ENCODE data around the gene FGF14. TPM values are rescaled to one million over a fixed set of nuclear protein-coding genes. Genes with fewer than 3 reads are reported as not detected.
A peak's percentile ranks its signal among the peaks of the same experiment; 100 is the strongest.

The FGF14 gene
- polyA plus RNA-seq, 4 donors, result 1.0 to 1.6 (median 1.1) TPM

- no peak for DNase-seq (ENCODE audit: low read depth in 4 of 4, low spot score in 2 of 4)
Observed at GRCh38 chr13:101755228-101755887, 646.5 kb downstream of the FGF14 start.

- no peak for DNase-seq (ENCODE audit: low read depth in 4 of 4, low spot score in 2 of 4)
Observed at GRCh38 chr13:101752432-101752831, 649.4 kb downstream of the FGF14 start.

DNA sequence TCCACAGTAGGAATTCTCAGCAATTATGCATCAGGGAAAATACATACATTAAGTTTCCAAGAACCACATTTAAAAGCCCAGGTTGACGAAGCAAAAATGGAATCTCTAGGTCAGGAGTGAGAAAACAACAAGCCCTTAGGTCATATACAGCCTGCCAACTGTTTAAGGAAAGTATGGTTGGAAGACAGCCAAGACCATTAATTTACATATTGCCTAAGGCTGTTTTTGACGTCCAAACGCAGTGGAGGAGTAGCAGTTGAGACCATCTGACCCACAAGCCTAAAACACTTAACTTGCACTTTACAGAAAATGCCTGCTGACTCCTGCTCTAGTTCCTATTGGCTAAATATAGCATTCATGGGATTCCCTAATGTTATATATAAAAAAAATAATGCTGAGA, 650.4 kb downstream of the FGF14 start:
- DNase-seq (ENCODE audit: low read depth in 4 of 4, low spot score in 2 of 4), result peak; percentile 15 to 55 (median 32)

DNA sequence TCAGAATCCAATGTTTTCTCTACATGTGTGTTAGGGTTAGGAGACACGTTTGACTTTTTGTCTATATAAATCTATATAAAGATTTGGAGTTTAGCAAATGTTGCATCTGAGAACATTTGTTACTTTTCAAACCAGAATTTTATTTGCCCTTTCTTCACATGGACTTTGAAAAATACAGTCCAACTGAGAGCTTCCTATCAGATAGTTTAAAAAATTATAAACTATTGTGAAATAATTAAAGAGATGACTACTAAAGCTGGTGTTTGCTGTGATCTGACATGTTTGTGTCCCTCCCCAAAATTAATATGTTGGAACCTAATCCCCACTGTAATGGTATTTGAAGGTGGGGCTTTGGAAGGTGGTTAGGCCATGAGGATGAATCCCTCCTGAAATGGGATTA, 652.3 kb downstream of the FGF14 start:
- no peak for DNase-seq (ENCODE audit: low read depth in 4 of 4, low spot score in 2 of 4)

- DNase-seq (ENCODE audit: low read depth in 4 of 4, low spot score in 2 of 4), result no peak
Observed at GRCh38 chr13:101747039-101747438, 654.8 kb downstream of the FGF14 start.

- DNase-seq (ENCODE audit: low read depth in 4 of 4, low spot score in 2 of 4), result no peak
Observed at GRCh38 chr13:101746513-101746912, 655.3 kb downstream of the FGF14 start.

GRCh38 chr13:101739382-101740178, 662.3 kb downstream of the FGF14 start:
- no peak for DNase-seq (ENCODE audit: low read depth in 4 of 4, low spot score in 2 of 4)

GRCh38 chr13:101738336-101738735, 663.5 kb downstream of the FGF14 start:
- DNase-seq (ENCODE audit: low read depth in 4 of 4, low spot score in 2 of 4), result no peak

DNA sequence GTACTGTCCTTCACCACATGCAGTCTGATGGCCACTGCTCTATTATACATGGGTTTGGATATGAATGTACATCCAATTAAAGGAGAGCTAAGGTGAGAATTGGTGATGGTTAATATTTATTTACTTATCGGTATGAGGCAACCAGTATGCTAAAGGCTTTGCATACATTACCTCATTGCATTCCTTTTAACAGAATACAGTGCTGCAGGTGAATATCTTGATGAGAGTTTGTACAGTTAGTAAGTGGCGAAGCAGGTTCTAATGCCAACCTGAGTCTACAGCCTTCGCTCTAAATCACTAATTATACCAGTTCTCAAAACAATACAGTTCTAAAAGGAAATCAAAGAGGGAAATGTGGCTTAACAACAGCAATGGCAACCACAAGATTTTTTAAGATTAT, 665.3 kb downstream of the FGF14 start:
- DNase-seq (ENCODE audit: low read depth in 4 of 4, low spot score in 2 of 4), result no peak

GRCh38 chr13:101730420-101731000, 671.3 kb downstream of the FGF14 start:
- DNase-seq (ENCODE audit: low read depth in 4 of 4, low spot score in 2 of 4), result no peak

GRCh38 chr13:101728615-101729014, 673.2 kb downstream of the FGF14 start:
- DNase-seq (ENCODE audit: low read depth in 4 of 4, low spot score in 2 of 4), result no peak

- no peak for DNase-seq (ENCODE audit: low read depth in 4 of 4, low spot score in 2 of 4)
Observed at GRCh38 chr13:101728021-101728420, 673.8 kb downstream of the FGF14 start.

DNA sequence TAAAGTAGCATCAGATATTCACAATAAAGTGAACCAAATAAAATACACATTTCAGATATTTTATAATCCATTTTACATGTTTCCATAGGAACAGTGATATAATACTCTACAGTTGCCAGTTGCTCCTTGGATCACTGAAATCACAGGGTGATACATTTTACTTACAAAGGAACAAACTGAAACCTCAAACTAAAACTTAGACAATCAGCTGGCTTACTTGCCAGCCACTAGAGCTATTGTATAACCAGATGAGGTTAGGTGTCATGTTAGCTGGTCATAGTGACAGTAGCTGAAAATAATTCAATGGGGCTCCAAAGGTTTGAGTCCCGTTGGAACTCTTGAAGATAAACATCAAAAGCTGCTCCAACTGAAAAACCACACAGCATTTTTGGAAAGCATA, 674.7 kb downstream of the FGF14 start:
- no peak for DNase-seq (ENCODE audit: low read depth in 4 of 4, low spot score in 2 of 4)

- DNase-seq (ENCODE audit: low read depth in 4 of 4, low spot score in 2 of 4), result no peak
Observed at GRCh38 chr13:101726681-101727080, 675.2 kb downstream of the FGF14 start.

- no peak for DNase-seq (ENCODE audit: low read depth in 4 of 4, low spot score in 2 of 4)
Observed at GRCh38 chr13:101718496-101718895, 683.4 kb downstream of the FGF14 start.

- no peak for DNase-seq (ENCODE audit: low read depth in 4 of 4, low spot score in 2 of 4)
Observed at GRCh38 chr13:101717353-101717752, 684.5 kb downstream of the FGF14 start.

- DNase-seq (ENCODE audit: low read depth in 4 of 4, low spot score in 2 of 4), result no peak
Observed at GRCh38 chr13:101714195-101714594, 687.7 kb downstream of the FGF14 start.

DNA sequence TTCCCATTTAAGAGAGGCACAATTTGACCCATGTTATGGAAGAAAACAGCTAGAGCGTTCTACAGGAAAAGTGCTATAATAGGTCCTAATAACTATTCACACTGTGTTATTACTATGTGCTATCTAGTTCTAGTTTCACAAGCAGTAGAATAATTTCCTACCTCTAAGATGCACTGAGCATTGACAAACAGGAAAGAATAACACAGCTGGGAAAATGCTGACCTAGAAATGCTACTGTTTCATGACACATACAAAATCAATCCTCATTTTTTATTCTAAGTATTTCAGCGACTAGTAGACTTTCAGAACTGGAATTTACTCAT, 689.9 kb downstream of the FGF14 start:
- DNase-seq (ENCODE audit: low read depth in 4 of 4, low spot score in 2 of 4), result no peak

GRCh38 chr13:101711307-101712025, 690.4 kb downstream of the FGF14 start:
- DNase-seq (ENCODE audit: low read depth in 4 of 4, low spot score in 2 of 4), result no peak

GRCh38 chr13:101709952-101710351, 691.9 kb downstream of the FGF14 start:
- DNase-seq (ENCODE audit: low read depth in 4 of 4, low spot score in 2 of 4), result no peak

- no peak for DNase-seq (ENCODE audit: low read depth in 4 of 4, low spot score in 2 of 4)
Observed at GRCh38 chr13:101708115-101708514, 693.7 kb downstream of the FGF14 start.

Data from left renal cortex interstitium (tissue), 4 donors.